HG03460 (cell line): ENCODE measurements around the gene FAM81A.
"Not testable (repeated sequence)": the region's sequence is repeated elsewhere in the genome, so short reads cannot be mapped to it uniquely, and the experiment has no call there.

Source experiments
- ATAC-seq: cut with Tn5 transposase; IDR thresholded peaks from one replicate; pipeline ENCODE4 v1.9.1; 2021; ENCODE audit not compliant: unreplicated experiment

FAM81A gene

DNA sequence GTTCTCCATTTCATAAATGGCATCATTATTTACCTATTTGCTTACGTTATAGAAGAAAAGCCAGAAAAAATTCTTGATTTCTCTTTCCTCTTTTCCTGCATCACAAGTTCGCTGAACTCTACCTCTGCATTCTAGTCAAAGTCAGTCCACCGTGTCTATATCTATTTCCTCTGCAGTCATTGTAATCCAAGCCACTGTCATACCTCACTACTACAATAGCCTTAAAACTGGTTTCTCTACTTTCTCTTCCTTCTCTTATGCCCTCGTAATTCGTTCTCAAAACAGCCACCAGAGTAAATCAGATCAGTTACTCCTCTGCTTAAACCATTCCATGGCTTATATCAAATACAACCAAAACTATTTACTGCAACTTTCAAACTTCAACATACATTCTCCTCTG lies 13.4 kb upstream of the FAM81A start:
- no peak for ATAC-seq

DNA sequence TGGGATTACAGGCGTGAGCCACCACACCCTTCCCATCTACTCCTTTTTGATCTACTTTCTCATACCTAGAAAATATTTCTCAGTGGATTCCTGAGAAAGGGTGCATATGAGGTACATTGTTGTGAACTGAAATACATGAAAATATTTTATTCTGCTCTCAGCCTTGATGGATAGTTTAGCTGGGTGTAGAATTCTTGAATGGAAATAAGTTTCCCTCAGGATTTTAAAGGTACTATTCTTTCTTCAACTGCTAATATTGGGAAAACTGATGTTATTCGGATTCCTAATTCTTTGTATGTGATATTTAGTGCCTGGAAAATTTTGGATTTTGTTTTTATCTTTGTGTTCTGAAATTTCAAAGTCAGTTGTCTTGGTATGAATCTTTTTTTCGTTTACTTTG lies 9.1 kb upstream of the FAM81A start:
- ATAC-seq, result not testable (repeated sequence)

GRCh38 chr15:59432389-59432788 lies 5.6 kb upstream of the FAM81A start:
- ATAC-seq, result no peak

DNA sequence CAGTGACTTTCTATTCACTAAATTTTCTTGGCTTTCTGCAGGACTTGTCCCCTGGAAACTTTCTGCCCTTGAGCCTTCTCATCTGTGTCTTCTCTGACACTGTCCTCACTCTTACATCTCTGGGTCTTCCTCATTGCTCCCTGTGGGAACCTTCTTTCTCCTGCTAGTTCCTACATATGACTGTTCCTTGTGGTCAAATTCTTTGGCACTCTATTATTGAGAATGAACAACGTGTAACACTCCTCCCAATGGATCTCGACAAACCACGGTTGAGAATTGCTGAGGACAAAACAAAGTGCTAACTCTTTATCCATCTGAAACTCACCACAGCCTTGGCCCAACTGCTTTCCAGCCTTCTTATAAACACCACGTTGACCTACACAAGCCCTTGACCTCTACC lies 3.5 kb upstream of the FAM81A start:
- no peak for ATAC-seq

- ATAC-seq, result no peak
These were observed 1.2 kb upstream of the FAM81A start for GRCh38 chr15:59436774-59437141.

DNA sequence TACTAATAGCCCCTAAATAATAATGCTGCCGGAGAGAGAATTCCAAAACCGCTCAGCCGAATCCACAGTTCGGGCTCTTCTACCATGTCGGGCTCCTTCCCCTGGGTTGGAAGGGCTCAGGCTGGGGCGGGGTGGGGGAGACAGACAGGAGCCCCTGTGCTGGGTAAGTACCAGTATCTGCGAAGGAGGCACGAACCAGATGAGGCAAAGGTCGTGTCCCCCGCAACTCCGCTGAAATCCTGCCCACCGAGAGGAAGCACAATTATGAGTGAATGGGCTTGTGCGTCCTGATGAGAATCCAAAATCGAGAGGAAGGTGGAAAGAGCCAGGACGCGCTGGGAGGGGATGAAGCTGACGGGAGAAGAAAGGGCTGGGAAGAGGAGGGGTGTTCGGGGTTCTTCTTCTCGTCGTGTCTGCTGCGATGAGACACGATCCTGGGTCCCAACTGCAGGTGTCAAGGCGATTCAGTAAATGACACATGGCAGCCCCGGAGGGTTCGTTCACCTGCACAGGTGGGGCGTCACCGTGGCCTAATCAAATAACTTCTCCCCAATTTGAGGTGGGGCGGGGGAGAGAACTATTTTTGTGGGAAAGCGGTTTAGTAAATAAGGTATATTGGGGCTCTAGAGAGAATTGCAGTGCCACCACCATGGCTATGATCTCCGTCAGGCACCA lies 707 bp upstream of the FAM81A start:
- ATAC-seq, result no peak

DNA sequence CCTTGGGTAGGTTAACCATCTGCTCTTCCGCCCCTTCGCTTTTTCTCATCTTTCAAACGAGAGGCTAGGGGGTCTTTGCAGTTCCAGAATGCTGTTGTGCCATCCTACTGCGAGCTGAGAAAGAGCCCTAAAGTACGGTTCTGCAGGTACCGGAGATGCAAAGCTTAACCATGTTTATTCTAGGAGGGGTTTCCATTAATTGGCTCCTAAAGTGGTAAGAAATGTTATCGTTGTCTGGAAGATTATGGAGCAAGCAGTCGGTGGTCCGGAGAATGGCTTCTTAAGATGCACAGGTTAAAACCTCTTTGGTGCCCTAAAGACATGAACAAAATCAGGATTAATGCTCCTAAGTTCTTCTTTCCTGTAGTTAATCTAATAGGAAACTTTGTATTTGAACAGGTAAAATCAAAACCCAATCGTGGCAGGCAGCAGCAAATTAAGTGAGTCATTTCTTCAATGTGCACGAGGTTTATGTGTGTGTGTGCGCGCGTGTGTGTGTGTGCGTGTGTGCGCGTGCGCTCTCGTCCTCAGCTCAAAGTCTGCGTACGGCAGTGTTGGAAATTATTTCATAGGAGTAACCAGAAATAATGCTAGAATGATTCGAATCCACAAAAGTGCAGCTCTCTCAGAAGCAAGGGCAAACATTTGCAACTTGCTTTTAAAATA lies 772 bp downstream of the FAM81A start:
- ATAC-seq, result no peak

GRCh38 chr15:59439576-59439975 lies 1.6 kb downstream of the FAM81A start:
- no peak for ATAC-seq

- ATAC-seq, result no peak
These were observed 5.5 kb downstream of the FAM81A start for GRCh38 chr15:59443341-59444072.

DNA sequence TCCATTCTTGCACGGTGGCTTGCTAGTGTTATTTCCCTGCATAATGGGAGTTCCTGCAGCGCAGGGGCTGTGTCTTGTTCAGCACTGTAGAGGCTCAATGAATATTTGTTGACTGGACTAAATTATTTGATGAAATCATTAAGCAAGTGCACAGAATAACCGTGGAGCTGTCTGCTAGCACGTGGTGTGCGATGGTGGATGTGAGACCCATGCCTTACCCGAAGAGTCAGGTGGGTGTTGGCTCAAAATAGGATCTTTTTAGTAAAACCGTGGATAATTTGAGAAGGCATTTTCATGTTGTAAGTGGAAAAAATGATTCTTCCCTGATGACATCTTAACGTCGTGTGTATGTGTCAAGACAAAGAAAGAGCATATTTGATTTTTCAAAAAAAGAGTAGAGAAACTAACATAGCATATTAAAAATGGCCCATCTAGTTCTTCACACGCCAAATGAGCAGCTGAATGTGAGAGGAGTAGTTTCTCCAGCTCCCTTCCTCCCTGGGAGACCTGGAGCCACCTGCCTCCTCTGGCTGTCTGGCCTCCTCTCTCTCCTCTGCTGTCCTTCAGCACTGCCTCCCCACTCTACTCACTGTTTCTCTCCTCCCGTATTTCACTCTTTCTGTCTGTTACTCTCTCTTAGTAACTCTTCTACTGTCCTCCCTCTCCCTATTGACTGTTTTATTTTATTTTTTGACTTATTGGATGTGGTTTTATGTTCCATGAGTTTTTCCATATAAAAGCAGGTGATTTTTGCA lies 6.3 kb downstream of the FAM81A start:
- no peak for ATAC-seq

DNA sequence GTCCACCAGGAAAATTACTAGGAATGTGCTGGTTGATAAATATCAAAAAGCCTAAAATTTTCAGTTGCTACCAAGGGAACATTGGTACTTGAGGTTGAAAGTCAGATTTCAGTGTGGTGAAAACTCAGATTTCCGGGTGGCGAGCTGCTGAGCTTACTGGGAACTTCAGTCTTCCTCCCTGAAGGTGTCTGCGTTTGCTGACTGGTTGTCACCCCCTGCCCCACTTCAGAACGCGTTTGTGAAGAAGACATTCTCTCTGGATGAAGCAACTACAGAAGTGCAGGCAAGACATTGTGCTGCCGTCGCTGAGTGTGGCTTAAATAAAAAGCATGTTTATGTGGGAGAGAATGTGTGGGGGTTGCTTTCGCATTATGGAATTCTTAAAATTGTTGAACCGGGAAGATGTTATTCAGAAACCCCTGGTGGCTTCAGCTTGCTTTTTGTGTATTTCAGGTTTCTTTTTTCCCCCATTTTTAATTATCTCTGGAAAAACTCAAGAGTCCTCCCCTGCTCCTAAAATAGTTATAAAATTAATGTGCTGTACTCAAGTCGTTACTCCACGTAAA lies 7.1 kb downstream of the FAM81A start:
- no peak for ATAC-seq

DNA sequence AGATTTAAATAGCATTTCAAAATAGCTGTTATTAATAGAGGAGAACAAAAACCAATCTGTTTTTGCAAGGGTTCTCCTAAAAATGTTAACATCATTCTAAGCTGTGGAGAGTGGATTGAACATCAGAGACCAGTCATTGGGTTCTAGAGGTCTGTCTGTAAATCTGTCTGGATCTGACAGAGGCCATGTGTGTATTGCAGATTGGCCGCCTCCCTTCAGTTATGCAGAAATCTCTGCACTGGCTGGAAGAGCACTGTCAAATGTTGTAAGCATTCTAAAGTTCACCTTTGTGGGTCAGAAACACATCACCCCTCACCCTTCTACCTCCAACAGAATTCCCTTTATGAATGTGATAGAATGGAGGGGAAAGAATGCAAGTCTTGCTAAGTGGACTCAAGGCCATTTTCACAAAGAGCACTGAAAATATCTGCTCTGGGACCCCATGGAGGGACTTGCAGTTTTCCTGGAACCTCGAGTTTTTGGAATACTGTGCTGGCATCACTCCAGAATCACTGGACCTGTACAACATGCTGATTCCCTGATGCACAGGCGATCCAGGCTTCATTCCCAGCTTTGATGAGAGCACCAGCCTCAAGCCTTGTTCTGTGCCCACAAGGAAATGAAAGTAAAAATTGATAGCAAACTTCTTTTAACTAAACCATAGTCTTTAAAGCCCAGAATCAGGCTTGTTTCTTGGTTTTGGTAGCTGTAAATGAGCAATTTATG lies 8.4 kb downstream of the FAM81A start:
- no peak for ATAC-seq

DNA sequence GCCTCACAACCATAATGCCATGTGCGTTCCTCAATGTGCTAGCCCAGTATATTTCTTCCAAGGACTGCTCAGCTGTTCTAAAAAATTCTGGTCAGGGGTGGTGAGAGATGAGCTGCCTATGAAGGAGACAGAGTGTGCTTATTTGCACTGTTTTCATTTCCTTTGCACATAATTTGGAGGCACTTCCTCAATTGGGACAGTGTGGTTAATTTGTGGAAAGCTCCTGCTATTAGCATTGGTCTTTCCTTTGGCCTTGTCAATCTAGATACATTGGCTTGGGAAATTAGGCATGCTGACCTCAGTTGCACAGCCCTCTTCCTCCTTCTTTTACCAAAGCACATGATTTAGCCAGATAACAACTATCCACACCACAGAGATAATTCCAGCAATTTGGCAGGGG lies 9.4 kb downstream of the FAM81A start:
- no peak for ATAC-seq

DNA sequence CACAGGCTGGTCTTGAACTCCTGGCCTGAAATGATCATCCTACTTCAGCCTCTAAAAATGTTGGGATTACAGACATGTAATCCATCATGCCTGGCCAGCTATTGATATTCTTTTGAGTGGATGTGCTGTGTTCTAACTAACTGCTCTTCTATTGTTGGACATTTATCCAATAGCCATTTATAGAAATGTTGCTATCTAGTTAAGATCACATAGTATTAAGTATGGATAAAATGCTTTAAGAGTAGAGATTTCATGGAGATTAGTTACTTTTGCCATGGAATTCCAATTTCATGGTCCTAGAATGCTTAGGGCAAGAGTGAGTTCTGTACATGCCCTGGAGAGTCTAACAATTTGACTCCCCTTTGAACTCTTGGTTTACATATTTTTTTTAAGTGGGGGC lies 10.9 kb downstream of the FAM81A start:
- ATAC-seq, result no peak

- ATAC-seq, result no peak
These were observed 15.7 kb downstream of the FAM81A start for GRCh38 chr15:59453474-59454215.

DNA sequence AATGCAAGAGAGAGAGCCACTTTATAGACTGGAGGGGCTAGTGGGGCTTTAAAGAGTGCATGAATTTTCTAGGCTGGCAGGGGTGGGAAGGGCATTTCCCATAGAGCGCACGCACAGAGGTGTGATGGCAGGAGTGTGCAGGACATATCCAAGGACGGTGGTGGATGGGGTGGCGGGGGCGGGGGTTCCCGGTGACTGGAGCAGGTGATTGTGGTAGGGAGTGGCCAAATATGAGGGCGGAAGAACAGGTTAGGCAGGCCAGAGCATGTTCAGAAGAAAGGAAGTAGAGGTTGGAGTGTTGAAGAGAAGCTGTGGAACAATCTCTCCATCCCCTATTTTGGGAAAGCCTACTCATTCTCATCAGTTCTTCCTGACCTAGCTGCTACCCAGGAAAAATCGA lies 18.1 kb downstream of the FAM81A start:
- no peak for ATAC-seq

DNA sequence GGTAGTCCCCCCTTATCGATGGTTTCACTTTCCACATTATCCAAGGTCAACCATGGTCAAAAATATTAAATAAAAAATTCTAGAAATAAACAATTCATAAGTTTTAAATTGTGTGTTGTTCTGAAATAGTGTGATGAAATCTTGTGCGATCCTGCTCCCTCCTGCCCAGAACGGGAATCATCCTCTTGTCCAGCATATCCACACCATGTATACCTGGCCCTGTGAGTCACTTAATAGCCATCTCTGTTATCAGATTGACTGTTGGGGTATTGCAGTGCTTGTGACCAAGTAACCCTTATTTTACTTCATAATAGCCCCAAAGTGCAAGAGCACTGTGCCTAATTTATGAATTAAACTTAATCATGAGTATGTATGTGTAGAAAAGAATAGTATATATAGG lies 19.1 kb downstream of the FAM81A start:
- ATAC-seq, result no peak

- no peak for ATAC-seq
These were observed 23.5 kb downstream of the FAM81A start for GRCh38 chr15:59461521-59461920.

DNA sequence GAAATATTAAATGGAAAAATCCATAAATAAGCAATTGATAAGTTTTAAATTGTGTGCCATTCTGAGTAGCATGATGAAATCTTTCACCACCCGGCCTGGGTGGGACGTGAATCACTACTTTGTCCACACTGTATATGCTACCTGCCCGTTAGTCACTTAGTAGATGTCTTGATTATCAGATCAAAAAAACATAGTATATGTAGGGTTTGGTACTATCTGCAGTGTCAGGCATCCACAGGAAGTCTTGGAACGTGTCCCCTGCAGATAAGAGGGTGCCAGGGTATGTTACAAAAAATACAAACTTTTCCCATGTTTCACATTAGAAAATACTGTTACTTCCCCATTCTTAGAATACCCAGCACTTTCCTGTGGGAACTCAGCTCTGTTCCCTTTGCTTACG lies 35.2 kb downstream of the FAM81A start:
- no peak for ATAC-seq

GRCh38 chr15:59475161-59475560 lies 37.2 kb downstream of the FAM81A start:
- ATAC-seq, result not testable (repeated sequence)
